ENCODE data around the gene SARDH.

- TF ChIP-seq CTCF (IDR thresholded peaks at IDR 0.05) = no peak
- no peak for TF ChIP-seq POLR2A (IDR thresholded peaks at IDR 0.05)
These were observed 32.6 kb downstream of the SARDH start for GRCh38 chr9:133705576-133705975.
